GM18499 (cell line): ENCODE measurements around the gene PSMA4.
"Not testable (repeated sequence)": the region's sequence is repeated elsewhere in the genome, so short reads cannot be mapped to it uniquely, and the experiment has no call there.

Experiments
- ATAC-seq: cut with Tn5 transposase; IDR thresholded peaks from one replicate; pipeline ENCODE4 v1.9.1; 2021; ENCODE audit warnings: moderate number of reproducible peaks; ENCODE audit not compliant: insufficient read depth, unreplicated experiment

PSMA4 gene

DNA sequence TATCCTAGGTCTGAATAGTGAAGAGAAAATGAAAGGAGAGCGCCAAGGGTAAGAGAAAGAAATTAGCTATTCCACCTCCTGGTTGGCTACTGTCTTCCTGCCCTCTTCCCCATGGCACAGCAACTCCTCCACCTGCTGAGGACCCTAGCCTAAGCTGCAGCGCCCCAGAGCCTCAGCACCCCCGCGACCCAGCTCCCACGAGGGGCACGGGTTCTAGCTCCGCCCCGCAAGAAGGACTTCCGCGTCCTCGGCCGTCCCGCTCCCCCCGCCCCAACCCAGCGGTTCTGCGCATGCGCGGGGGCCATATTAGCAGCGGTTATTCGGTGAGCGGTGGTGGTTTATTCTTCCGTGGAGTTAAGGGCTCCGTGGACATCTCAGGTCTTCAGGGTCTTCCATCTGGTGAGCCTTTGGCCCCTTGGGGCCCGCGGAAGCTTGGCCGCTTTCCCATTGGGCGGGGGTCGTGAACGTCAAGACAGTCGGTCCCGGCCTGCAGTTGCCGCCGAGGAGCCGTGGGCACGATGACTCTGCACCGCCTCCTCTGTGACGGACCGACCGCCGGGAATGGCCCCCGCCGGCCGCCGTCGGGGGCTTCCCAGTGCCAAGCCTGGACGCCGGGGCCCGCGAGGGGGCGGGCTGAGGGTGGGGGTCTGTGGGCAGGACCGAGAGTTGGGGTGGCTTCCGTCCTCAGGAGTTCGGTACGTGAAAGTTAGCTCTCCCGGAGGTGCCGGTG, at the start of gene PSMA4:
Gene PSMA4, plus strand, starts transcription at position 304 of the 730 bp plus-strand sequence. CDS start 1,484 bp downstream, outside the sequence.
- no peak for ATAC-seq

DNA sequence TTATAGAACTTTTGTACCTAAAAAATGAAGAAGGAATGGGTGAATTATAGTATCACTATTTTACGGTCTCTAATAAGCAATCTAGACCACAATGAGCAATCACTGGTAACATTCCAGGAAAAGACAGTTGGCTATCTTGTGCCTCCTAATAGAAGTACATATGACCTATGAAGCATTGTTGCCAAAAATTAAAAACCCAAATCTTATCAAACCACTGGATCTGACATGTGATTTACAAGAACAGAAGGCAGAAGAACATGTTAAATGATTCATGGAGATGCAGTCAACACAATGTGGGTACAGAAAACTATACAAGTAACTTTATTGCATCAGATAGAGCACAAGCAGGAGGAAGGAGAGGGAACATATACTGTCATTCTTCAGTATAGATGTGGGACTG, 47.4 kb upstream of the PSMA4 start:
- ATAC-seq: no peak

DNA sequence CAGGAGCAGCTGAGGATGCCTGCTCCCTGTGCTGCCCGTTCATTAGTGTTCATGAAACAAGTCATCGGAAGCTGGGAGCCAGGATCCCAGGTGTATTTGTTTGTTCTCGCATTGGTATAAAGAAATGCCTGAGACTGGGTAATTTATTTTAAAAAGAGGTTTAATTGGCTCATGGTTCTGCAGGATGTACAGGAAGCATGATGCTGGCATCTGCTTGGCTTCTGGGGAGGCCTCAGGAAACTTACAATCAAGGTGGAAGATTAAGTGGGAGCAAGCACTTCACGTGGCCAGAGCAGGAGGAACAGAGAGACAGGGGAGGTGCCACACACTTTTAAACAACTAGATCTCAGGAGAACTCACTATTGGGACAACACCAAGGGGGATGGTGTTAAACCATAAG, 38.4 kb upstream of the PSMA4 start:
- ATAC-seq: no peak

DNA sequence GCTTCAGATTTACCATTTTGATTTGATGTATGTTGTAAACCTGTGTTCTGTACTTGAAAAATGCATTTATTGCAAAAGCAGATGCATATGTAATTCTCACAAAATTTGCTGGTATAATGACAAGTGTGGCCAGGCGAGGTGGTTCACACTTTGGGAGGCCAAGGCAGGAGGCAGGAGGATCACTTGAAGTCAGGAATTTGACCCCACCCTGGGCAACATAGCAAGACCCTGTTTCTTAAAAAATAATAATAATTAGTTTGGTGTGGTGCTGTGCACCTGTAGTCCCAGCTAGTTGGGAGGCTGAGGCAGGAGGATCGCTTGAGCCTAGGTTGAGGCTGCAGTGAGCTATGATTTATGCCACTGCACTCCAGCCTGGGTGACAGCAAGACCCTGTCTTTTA, 37.6 kb upstream of the PSMA4 start:
- no peak for ATAC-seq

DNA sequence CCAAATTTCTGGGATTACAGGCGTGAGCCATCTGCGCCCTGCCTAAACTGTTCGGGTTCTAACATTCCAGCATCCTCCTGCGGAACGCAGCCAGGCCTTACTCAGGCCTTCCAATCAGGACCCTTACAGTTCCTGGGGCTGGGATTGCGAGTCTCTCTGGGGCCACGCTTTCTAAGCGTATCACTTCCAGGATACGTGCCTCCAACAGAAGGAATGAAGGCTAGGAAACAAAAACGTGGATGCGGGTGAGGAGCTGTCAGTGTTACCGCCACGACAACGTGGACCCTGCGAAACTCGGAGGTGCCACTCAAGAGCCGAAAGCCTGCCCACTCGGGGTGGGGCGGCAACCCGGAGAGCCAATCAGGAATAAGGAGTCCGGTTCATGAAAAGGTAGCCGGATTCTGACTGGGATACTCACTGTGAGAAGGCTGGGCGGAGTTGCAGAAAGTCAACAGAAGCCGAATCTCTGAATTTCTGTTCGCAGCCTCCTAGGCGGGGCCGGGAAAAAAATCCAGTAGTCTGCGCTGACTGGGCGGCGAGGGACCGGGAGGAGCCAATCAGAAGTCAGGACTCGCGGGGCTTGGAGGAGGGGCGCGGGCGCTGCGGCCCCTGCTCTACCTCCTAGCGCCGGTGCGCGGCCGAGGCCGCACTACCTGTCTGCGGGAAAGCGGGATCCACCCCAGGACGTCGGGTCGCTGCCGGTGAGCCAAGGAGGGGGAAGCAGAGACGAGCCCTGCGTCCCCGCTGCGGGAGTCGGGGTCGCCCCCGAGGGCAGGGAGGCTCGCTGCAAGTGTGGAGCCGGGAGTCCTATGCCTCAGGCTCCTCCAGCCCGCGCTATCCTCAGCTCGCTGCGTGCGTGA, 33.0 kb upstream of the PSMA4 start, which contains the start of gene HYKK:
Gene HYKK, plus strand, starts transcription at position 607 of the 860 bp plus-strand sequence. CDS start 5,512 bp downstream, outside the sequence.
- ATAC-seq: no peak

DNA sequence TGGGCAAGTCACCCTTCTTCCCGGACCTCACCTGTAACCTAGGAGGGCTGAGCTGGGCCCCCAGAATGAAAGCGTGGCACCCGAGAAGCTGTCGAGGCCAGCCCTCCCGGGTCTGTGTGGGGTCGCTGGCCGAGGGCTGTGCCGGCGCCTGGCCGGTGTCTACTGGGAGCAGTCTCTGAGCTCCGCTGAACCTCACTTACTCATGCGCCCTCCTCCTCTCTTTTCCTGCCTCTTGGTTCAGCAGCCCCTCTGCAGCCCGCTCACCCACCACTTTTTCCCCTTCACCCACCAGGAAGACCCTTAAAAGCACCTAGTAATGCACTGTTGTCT, 32.4 kb upstream of the PSMA4 start:
- no peak for ATAC-seq

DNA sequence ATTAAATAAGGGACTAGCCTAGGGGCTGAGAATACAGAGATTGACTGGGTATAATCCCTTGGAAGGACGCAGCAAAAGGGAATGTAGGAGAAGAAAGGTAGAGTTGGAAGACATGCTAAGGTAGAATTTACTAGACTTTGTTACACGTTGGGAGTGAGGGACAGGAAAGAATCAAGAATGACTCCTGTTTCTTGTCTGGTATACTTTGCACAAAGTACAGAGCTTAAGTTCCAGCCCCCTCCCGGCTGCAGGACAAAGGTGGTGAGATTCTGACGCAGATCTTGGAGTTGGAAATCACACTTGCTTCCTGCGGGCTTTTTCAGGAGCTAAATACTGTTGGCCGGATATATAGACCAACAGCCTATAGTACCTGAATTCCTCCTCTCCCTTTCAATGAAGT, 32.0 kb upstream of the PSMA4 start:
- ATAC-seq: no peak

DNA sequence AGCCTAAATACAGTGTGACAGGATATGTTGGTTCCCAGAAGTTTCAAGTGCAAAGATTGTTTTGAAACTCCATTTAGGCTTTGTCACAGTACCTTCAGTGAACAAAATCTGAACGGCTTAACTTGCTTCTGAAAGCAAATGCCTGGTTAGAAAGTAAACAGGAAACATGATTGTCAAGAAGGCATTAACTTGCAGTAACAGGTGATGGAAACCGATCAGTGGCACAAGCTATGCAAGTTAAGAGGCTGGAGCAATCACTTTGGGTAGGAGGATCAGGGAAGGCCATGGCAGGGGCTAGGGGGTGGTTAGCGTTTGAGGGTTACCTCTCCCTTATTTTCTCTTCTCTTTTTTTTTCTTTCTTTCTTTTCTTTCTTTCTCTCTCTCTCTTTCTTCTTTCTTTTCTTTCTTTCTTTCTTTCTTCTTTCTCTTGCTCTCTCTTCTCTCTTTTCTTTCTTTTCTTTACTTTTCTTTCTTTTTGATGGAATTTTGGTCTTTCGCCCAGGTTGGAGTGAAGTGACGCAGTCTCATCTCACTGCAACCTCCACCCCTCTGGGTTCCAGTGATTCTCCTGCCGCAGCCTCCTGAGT, 30.4 kb upstream of the PSMA4 start:
- ATAC-seq: no peak

DNA sequence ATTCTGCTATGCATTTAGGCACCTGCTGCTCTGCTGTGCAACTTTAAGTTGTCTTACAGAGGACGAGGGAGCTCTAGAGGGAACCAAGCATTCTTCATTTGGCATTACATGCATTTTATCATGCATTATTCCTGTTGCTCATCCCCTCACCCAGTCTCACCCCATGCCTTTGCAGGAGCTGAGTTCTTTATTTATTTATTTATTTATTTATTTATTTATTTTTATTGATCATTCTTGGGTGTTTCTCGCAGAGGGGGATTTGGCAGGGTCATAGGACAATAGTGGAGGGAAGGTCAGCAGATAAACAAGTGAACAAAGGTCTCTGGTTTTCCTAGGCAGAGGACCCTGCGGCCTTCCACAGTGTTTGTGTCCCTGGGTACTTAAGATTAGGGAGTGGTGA, 20.2 kb upstream of the PSMA4 start:
- ATAC-seq: not testable (repeated sequence)

DNA sequence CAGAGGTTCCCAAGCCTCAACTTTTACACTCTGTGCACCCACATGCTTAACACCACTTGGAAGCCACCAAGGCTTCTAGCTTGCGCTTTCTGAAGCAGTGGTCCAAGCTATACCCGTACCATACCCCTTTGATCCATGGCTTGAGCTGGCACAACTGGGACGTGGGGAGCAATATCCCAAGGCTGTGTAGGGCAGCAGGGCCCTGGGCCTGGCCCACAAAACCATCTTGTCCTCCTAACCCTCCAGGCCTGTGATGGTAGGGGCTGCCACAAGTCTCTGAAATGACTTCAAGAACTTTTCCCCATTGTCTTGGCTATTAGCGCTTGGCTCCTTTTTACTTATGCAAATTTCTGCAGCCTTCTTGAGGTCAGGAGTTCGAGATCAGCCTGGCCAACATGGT, 16.0 kb upstream of the PSMA4 start:
- ATAC-seq: no peak

DNA sequence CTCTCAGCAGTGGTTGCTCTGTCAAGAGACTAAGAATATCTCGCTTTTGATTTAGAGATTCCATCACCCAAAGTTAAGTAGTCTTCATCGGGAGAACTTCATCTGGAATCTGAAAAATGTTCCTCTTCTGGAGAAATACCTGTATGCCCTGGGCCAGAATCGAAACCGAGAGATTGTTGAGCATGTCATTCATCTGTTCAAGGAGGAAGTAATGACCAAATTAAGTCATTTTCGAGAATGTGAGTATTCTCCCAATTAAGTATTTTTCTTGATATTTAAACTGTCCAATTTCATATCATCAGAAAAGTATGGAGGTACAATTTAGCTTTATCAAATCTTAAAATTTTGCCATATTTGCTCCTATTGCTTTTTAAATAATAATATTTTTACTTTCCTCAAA, 12.9 kb upstream of the PSMA4 start:
- ATAC-seq: no peak

DNA sequence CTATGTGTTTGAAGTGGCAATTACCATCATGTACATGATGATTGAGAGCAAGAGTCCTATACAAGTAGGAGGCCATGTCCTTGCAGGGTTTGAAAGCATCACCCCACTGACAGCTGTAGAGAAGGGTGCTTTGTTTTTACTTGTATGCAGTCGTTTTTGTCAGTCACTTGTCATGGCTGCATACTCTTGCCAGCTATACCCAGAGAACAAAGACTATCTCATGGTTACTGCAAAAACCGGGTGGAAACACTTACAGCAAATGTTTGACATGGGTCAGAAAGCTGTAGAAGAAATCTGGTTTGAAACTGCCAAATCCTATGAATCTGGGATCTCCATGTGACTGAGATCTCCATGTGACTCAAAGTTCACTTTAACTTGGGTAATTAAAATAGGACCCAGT, 6.9 kb upstream of the PSMA4 start:
- no peak for ATAC-seq

DNA sequence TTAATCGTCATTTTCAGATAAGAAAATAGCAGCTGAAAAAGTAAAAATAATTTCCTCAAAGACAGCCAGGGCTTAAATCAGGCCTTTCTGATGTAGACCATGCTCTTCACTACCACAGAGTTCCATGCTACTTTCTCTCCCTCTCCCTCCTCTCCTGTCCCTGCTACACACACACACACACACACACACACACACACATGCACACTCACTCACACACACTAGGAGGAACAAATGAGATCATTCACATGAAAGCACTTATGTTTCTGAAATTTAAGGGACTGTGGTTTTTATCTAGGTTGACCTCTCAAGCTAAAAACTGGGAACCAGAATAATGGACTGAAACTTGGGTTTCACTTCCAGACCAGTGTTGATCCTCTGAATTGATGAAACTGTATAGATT, 4.1 kb upstream of the PSMA4 start:
- no peak for ATAC-seq

DNA sequence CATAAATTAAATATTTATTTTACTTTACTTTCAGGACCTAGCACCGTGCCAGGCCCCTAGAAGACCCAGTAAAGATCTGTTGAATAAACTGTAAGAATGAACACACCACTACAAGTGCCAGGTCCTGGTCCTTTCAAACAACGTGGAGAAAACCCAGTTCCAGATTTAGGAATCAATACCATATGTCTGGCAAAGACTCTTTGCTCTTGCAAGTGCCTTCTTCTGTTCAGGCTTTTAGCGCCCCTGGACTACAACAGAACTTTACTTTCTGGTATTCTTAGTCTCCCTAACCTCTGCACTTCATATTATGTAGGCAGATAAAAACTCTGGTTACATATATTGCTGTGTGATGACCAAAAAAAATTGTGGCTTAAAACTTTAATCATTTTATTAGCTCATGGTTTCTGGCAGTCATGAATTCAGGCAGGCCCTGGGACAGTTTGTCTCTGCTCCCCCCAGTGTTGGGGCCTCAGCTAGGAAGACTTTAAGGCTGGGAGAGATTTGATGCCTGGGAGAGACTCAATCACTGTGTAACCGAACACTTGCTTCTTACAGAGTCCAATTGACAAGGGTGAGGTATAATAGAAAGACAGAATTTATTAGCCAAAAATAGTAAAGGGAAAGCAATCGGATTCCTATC, 2.9 kb upstream of the PSMA4 start:
- ATAC-seq: no peak

DNA sequence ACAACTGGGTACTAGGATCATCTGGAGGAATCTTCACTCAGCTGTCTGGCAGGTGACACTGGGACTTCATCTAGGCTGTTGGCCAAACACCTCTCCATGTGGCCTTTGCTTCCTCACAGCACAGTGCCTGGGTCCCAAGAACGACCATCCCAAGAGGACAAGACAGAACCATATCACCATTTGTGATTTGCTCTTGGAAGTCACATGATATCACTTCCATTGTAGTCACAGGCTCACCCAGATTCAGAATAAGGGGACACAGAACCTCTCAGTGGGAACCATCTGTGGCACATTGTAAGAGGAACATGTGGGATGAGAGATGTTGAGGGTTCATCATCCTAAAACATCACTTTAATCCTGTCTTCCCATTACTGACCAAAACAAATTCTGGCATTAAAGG, 1.9 kb upstream of the PSMA4 start:
- no peak for ATAC-seq

DNA sequence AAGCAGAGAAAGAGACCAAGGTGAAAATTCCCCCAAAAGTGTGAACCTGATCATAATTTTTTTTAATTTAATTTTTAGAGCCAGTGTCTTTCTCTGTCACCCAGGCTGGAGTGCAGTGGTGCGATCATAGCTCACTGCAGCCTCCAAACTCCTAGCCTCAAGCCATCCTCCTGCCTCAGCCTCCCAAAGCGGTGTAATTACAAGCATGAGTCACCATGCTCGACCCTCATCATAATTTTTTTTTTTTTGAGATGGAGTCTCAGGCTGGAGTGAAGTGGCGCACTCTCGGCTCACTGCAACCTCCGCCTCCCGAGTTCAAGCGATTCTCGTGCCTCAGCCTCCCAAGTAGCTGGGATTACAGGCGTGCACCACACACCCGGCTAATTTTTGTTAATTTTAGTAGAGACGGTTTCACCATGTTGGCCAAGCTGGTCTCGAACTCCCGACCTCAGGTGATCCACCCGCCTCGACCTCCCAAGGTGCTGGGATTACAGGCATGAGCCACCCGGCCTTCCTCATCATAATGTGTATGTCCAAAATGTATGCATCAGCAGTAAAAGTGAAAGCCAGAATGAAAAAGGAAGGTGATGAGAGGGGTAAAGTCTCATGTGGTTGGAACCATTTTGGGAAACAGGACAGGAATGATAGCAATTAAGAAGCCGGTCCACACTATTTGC, 642 bp upstream of the PSMA4 start:
- ATAC-seq: not testable (repeated sequence)

DNA sequence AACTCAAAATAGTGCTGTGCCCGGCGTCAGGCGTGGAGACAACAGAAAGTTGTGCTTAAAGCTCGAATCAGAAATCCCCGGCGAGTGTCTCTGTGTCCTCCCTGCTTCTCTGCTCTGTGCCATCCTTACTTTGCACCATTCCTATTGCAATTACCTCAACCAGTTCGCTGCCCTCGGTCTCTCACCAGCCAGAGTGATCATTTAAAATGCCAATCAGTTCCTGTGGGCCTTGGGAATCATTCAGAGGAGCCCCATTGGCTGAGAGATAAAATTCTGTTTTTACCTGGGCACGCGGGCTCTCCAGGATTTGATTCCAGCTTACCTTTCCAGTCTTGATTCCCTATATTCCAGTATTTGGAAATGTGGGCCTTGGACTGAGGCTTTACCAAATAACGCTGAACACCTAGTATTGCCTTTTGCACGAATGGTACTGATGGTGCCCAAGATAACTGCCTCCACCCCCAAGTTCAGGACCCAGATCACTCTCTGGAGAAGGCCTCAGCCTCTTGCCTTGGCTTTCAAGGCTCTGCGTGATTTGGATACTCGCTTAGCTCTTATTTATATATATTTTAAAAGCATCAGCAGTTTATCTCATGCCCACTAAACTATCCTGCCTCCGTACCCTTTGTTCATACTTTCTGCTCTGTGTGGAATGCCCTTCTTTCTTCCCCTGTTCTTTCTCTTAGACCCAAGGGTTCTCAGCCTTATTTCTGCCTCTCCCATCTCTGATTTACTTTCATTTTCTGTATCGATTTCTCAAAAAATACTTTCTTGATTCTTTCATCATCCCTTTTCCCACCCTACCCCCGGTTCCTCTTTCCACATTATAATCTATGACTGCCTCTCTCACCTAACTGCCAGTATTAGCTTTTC, 863 bp downstream of the PSMA4 start:
- no peak for ATAC-seq

DNA sequence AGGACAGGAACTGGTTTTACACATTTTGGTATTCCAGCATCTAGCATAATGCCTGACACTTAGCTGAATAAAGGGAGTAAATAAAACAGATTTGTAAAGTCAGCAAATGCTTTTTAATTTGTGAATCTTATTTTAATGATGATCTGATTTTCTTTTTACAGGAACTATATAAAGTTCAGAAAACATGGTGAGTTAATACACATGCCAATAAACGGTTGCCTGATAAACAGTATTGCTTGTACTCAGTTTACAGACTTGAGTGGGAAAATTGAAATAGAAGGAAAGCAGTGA, 1.4 kb downstream of the PSMA4 start:
- ATAC-seq: no peak

DNA sequence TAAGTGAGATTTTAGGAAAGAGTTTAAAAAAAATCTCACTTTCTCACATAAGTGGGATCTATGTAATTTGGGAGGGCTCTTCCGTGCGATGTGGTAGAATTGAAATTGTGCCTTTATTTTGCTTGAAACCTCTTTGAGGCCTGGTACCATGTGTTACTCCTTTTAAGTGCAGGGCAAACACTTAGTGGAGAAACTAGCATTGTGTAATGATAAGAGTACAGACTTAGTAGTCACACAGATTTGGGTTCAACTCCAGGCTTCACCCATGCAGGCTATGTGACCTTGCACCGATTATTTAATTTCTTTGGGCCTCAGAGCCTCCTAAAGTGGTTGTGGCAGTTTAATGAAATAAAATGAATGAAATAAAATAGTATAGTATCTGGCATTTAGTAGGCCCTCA, 2.4 kb downstream of the PSMA4 start:
- no peak for ATAC-seq

DNA sequence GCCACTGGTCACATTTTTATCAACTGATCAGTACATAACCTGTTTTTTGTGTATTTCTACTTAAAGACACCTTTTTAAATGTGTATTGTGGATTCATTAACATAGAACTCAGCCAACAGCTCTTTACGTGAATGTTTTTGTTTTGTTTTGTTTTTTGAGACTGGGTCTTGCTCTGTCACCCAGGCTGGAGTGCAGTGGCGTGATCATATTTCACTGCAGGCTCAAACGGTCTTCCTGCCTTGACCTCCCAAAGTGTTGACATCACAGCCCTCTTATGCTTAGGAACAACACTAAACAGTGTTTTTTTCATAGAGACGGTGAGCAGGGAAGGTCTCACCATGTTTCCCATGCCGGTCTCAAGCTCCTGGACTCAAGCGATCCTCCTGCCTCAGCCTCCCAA, 9.9 kb downstream of the PSMA4 start:
- ATAC-seq: no peak
